Measurements from ENCODE around the gene NOL9.

Gene NOL9

GRCh38 chr1:6498576-6499111 lies 55.7 kb downstream of the NOL9 start:
- no peak for TF ChIP-seq EZH2phosphoT487 (IDR thresholded peaks at IDR 0.05; ENCODE audit: low read depth)
- peaks cover 15% of the 10 kb centered on the region for H3K27me3 ChIP-seq (ENCODE audit: low read depth, low read length)
- no peaks in the 10 kb centered on the region for H3K79me2 ChIP-seq (ENCODE audit: low read length)
- no peak overlapping the region for H3K4me3 ChIP-seq (ENCODE audit: low read length)
- H3K9ac ChIP-seq (ENCODE audit: low read length), result no peak overlapping the region
- H3K4me2 ChIP-seq (ENCODE audit: low read length), result no peak overlapping the region
- H3K27ac ChIP-seq (ENCODE audit: low read length), result no peak overlapping the region
- no peak overlapping the region for H2AFZ ChIP-seq (ENCODE audit: low read depth, low read length)
- H3K36me3 ChIP-seq (replicated peaks; ENCODE audit: low read depth, low read length), result no peaks in the 10 kb centered on the region
- no peaks in the 10 kb centered on the region for H4K20me1 ChIP-seq (ENCODE audit: insufficient read depth, low read length)
- H3K9me3 ChIP-seq (ENCODE audit: insufficient read depth, low read length), result no peaks in the 10 kb centered on the region
- H3K4me1 ChIP-seq (ENCODE audit: low read length), result peaks cover 3% of the 10 kb centered on the region; the same call in 1 of the 2 replicates

GRCh38 chr1:6497867-6498575 lies 56.3 kb downstream of the NOL9 start:
- no peak overlapping the region for H3K9ac ChIP-seq (ENCODE audit: low read length)
- H3K4me2 ChIP-seq (ENCODE audit: low read length), result peak overlapping the region; percentile 93
- H3K27ac ChIP-seq (ENCODE audit: low read length), result no peak overlapping the region
- H3K4me3 ChIP-seq (ENCODE audit: low read length), result peak overlapping the region; percentile 88
- no peaks in the 10 kb centered on the region for H3K79me2 ChIP-seq (ENCODE audit: low read length)
- no peak for TF ChIP-seq EZH2phosphoT487 (IDR thresholded peaks at IDR 0.05; ENCODE audit: low read depth)
- TF ChIP-seq, protein P1, sequence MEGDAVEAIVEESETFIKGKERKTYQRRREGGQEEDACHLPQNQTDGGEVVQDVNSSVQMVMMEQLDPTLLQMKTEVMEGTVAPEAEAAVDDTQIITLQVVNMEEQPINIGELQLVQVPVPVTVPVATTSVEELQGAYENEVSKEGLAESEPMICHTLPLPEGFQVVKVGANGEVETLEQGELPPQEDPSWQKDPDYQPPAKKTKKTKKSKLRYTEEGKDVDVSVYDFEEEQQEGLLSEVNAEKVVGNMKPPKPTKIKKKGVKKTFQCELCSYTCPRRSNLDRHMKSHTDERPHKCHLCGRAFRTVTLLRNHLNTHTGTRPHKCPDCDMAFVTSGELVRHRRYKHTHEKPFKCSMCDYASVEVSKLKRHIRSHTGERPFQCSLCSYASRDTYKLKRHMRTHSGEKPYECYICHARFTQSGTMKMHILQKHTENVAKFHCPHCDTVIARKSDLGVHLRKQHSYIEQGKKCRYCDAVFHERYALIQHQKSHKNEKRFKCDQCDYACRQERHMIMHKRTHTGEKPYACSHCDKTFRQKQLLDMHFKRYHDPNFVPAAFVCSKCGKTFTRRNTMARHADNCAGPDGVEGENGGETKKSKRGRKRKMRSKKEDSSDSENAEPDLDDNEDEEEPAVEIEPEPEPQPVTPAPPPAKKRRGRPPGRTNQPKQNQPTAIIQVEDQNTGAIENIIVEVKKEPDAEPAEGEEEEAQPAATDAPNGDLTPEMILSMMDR (IDR thresholded peaks at IDR 0.05; ENCODE audit: low read depth, low read length), result no peak
- H4K20me1 ChIP-seq (ENCODE audit: insufficient read depth, low read length), result no peaks in the 10 kb centered on the region
- peaks cover 3% of the 10 kb centered on the region; the same call in 1 of the 2 replicates for H3K4me1 ChIP-seq (ENCODE audit: low read length)
- H3K36me3 ChIP-seq (replicated peaks; ENCODE audit: low read depth, low read length), result no peaks in the 10 kb centered on the region
- H3K27me3 ChIP-seq (ENCODE audit: low read depth, low read length), result peaks cover 15% of the 10 kb centered on the region
- H2AFZ ChIP-seq (ENCODE audit: low read depth, low read length), result no peak overlapping the region
- no peaks in the 10 kb centered on the region for H3K9me3 ChIP-seq (ENCODE audit: insufficient read depth, low read length)

- Histone ChIP-seq H3K9me3 (ENCODE audit: insufficient read depth, low read length) (no peaks in the 10 kb centered on the region), H3K27me3 (ENCODE audit: low read depth, low read length) (peaks cover 15% of the 10 kb centered on the region), H4K20me1 (ENCODE audit: insufficient read depth, low read length) (no peaks in the 10 kb centered on the region), H3K79me2 (ENCODE audit: low read length) (no peaks in the 10 kb centered on the region), H2AFZ (ENCODE audit: low read depth, low read length) (no peak overlapping the region), H3K36me3 (replicated peaks; ENCODE audit: low read depth, low read length) (no peaks in the 10 kb centered on the region), H3K9ac (ENCODE audit: low read length) (peak overlapping the region; percentile 32; the same call in 1 of the 2 replicates), H3K4me3 (ENCODE audit: low read length) (peak overlapping the region; percentile 88), H3K27ac (ENCODE audit: low read length) (no peak overlapping the region), H3K4me1 (ENCODE audit: low read length) (peaks cover 3% of the 10 kb centered on the region; the same call in 1 of the 2 replicates), H3K4me2 (ENCODE audit: low read length) (peak overlapping the region; percentile 93)
- no peak for TF ChIP-seq EZH2phosphoT487 (IDR thresholded peaks at IDR 0.05; ENCODE audit: low read depth)
- TF ChIP-seq, protein P1 (IDR thresholded peaks at IDR 0.05; ENCODE audit: low read depth, low read length), result no peak
These were observed 57.0 kb downstream of the NOL9 start for GRCh38 chr1:6497215-6497866.

GRCh38 chr1:6496890-6497214 lies 57.5 kb downstream of the NOL9 start:
- peaks cover 3% of the 10 kb centered on the region; the same call in 1 of the 2 replicates for H3K4me1 ChIP-seq (ENCODE audit: low read length)
- peak overlapping the region; percentile 73 for H3K4me3 ChIP-seq (ENCODE audit: low read length)
- no peaks in the 10 kb centered on the region for H3K79me2 ChIP-seq (ENCODE audit: low read length)
- no peak for TF ChIP-seq EZH2phosphoT487 (IDR thresholded peaks at IDR 0.05; ENCODE audit: low read depth)
- TF ChIP-seq, protein P1 (IDR thresholded peaks at IDR 0.05; ENCODE audit: low read depth, low read length), result no peak
- H3K4me2 ChIP-seq (ENCODE audit: low read length), result peak overlapping the region; percentile 82
- H3K9me3 ChIP-seq (ENCODE audit: insufficient read depth, low read length), result no peaks in the 10 kb centered on the region
- no peak overlapping the region for H2AFZ ChIP-seq (ENCODE audit: low read depth, low read length)
- peaks cover 15% of the 10 kb centered on the region for H3K27me3 ChIP-seq (ENCODE audit: low read depth, low read length)
- H3K36me3 ChIP-seq (replicated peaks; ENCODE audit: low read depth, low read length), result no peaks in the 10 kb centered on the region
- no peak overlapping the region for H3K27ac ChIP-seq (ENCODE audit: low read length)
- H4K20me1 ChIP-seq (ENCODE audit: insufficient read depth, low read length), result no peaks in the 10 kb centered on the region
- peak overlapping the region; percentile 32 for H3K9ac ChIP-seq (ENCODE audit: low read length)
